ENCODE data around the gene PATJ.

The PATJ gene

GRCh38 chr1:62139410-62139809, 397.1 kb downstream of the PATJ start (continued):
- TF ChIP-seq, protein P1, sequence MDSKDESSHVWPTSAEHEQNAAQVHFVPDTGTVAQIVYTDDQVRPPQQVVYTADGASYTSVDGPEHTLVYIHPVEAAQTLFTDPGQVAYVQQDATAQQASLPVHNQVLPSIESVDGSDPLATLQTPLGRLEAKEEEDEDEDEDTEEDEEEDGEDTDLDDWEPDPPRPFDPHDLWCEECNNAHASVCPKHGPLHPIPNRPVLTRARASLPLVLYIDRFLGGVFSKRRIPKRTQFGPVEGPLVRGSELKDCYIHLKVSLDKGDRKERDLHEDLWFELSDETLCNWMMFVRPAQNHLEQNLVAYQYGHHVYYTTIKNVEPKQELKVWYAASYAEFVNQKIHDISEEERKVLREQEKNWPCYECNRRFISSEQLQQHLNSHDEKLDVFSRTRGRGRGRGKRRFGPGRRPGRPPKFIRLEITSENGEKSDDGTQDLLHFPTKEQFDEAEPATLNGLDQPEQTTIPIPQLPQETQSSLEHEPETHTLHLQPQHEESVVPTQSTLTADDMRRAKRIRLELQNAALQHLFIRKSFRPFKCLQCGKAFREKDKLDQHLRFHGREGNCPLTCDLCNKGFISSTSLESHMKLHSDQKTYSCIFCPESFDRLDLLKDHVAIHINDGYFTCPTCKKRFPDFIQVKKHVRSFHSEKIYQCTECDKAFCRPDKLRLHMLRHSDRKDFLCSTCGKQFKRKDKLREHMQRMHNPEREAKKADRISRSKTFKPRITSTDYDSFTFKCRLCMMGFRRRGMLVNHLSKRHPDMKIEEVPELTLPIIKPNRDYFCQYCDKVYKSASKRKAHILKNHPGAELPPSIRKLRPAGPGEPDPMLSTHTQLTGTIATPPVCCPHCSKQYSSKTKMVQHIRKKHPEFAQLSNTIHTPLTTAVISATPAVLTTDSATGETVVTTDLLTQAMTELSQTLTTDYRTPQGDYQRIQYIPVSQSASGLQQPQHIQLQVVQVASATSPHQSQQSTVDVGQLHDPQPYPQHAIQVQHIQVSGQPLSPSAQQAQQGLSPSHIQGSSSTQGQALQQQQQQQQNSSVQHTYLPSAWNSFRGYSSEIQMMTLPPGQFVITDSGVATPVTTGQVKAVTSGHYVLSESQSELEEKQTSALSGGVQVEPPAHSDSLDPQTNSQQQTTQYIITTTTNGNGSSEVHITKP (tag by site-specific recombination; IDR thresholded peaks at IDR 0.05) = no peak
- no peak for TF ChIP-seq ZNF132 (tag by site-specific recombination; IDR thresholded peaks at IDR 0.05; ENCODE audit: borderline replicate concordance)
- no peak for TF ChIP-seq ZNF585B (tag by site-specific recombination; IDR thresholded peaks at IDR 0.05)

DNA sequence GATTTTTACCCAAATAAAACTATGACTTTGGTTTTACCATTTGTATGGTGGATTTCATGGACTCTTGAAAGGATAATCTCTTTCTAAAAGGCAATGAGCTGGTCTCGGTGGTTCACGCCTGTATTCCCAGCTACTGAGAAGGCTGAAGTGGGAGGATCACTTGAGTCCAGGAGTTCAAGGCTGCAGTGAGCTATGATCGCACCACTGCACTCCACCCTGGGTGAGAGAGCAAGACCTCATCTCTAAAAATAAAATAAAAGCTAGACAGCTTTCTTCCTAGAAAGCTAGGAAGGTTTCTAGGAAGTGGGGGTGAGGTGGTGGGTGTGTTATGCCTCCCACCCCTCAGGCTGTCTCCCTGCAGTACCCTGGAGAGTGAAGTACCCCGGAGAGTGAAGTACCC, 398.4 kb downstream of the PATJ start:
- H3K4me3 ChIP-seq (ENCODE audit: low read depth, low read length) = no peak overlapping the region

GRCh38 chr1:62142496-62142895, 400.2 kb downstream of the PATJ start:
- Histone ChIP-seq H3K9me3 (ENCODE audit: control insufficient read depth, insufficient read depth, low read depth, low read length) (no peaks in the 10 kb centered on the region), H3K36me3 (ENCODE audit: control insufficient read depth in 2 of 2, insufficient read depth in 1 of 2, low read length in 2 of 2) (no peaks in the 10 kb centered on the region; a peak in 1 of 3 replicates), H3K4me1 (ENCODE audit: control insufficient read depth, insufficient read depth, low read length) (no peaks in the 10 kb centered on the region), H3K4me3 (ENCODE audit: low read depth, low read length) (no peak overlapping the region), H3K27ac (ENCODE audit: extremely low read depth, low read depth, low read length) (no peak overlapping the region)
- ChIA-PET POLR2A (no interaction called here), CTCF (interaction anchor here (1.2 to 6.1 kb wide), 3 partner anchors 9 to 34 kb away, joined by 3 to 51 read pairs (median 6); no protein-coding TSS in a partner anchor)
- TF ChIP-seq, protein P2, sequence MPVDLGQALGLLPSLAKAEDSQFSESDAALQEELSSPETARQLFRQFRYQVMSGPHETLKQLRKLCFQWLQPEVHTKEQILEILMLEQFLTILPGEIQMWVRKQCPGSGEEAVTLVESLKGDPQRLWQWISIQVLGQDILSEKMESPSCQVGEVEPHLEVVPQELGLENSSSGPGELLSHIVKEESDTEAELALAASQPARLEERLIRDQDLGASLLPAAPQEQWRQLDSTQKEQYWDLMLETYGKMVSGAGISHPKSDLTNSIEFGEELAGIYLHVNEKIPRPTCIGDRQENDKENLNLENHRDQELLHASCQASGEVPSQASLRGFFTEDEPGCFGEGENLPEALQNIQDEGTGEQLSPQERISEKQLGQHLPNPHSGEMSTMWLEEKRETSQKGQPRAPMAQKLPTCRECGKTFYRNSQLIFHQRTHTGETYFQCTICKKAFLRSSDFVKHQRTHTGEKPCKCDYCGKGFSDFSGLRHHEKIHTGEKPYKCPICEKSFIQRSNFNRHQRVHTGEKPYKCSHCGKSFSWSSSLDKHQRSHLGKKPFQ (tag by site-specific recombination; IDR thresholded peaks at IDR 0.05) = no peak
- TF ChIP-seq ZNF830 (tag by site-specific recombination; IDR thresholded peaks at IDR 0.05; ENCODE audit: low read depth) (no peak), ZNF133 (tag by site-specific recombination; IDR thresholded peaks at IDR 0.05) (no peak), ZNF423 (tag by site-specific recombination; IDR thresholded peaks at IDR 0.05) (no peak), EGR2 (tag by site-specific recombination; IDR thresholded peaks at IDR 0.05; ENCODE audit: low read depth) (no peak), ZBTB11 (tag by site-specific recombination; conservative IDR thresholded peaks at IDR 0.05; ENCODE audit: low read depth) (no peak), SALL2 (tag by site-specific recombination; IDR thresholded peaks at IDR 0.05; ENCODE audit: borderline replicate concordance) (no peak), MEIS1 (CRISPR knock-in tag; IDR thresholded peaks at IDR 0.05; ENCODE audit: borderline replicate concordance) (no peak), ZNF658 (tag by site-specific recombination; IDR thresholded peaks at IDR 0.05) (no peak), ZNF26 (tag by site-specific recombination; IDR thresholded peaks at IDR 0.05) (no peak), OVOL3 (tag by site-specific recombination; IDR thresholded peaks at IDR 0.05) (no peak)

More for the DNA sequence above, 398.4 kb downstream of the PATJ start:
- ChIA-PET POLR2A (no interaction called here), CTCF (interaction anchor here (0.7 to 2.7 kb wide), 3 partner anchors 10 to 342 kb away, joined by 3 to 14 read pairs (median 8); no protein-coding TSS in a partner anchor)
- no peaks in the 10 kb centered on the region; a peak in 1 of 3 replicates for H3K36me3 ChIP-seq (ENCODE audit: control insufficient read depth in 2 of 2, insufficient read depth in 1 of 2, low read length in 2 of 2)
- H3K27ac ChIP-seq (ENCODE audit: extremely low read depth, low read depth, low read length) = no peak overlapping the region
- H3K9me3 ChIP-seq (ENCODE audit: control insufficient read depth, insufficient read depth, low read depth, low read length) = no peaks in the 10 kb centered on the region
- TF ChIP-seq ZNF629 (tag by site-specific recombination; IDR thresholded peaks at IDR 0.05) (no peak), ZNF2 (tag by site-specific recombination; IDR thresholded peaks at IDR 0.05) (no peak)
- H3K4me1 ChIP-seq (ENCODE audit: control insufficient read depth, insufficient read depth, low read length) = no peaks in the 10 kb centered on the region
